PC-9 (cell line): ENCODE data around the gene ZSWIM8.

ENCODE experiments used
- CTCF ChIP-seq: fragments of 200-600 bp; sonication (generic); conservative IDR thresholded peaks from 2 replicates; pipeline ENCODE4 v1.6.1; 2017; ENCODE audit warnings: mixed run types, antibody characterized with exemption, mild to moderate bottlenecking, moderate library complexity
- EZH2 ChIP-seq: fragments of 200-600 bp; sonication (generic); IDR thresholded peaks from 2 replicates; pipeline ENCODE4 v1.8.0; 2017; ENCODE audit warnings: antibody characterized with exemption, low read depth

GRCh38 chr10:73758704-73759511 is 26.5 kb upstream of the ZSWIM8 start:
- no peak for TF ChIP-seq CTCF
- no peak for TF ChIP-seq EZH2
